RWPE2 (cell line): Measurements from ENCODE around the gene NAA16.
"Not testable (repeated sequence)": the region's sequence is repeated elsewhere in the genome, so short reads cannot be mapped to it uniquely, and the experiment has no call there.

Experiments used
- ATAC-seq: fragments of 200-7000 bp; cut with Tn5 transposase; 3 replicates; pipeline ENCODE4 v1.9.1; 2021; ENCODE audit warnings: low read depth
- DNase-seq: peaks from one replicate; pipeline ENCODE4 v3.0.0-alpha.2; 2020; ENCODE audit warnings: low spot score
- H3K27ac ChIP-seq: fragments of 450-650 bp; 2 replicates; pipeline ENCODE4 v1.5.1; 2017; ENCODE audit warnings: mild to moderate bottlenecking; ENCODE audit not compliant: poor library complexity, severe bottlenecking
- H3K27me3 ChIP-seq: fragments of 250-450 bp; sonication (Bioruptor Pico); 2 replicates; pipeline ENCODE4 v1.5.1; 2021; ENCODE audit warnings: mild to moderate bottlenecking, moderate library complexity; ENCODE audit not compliant: insufficient read depth, poor library complexity, severe bottlenecking
- H3K36me3 ChIP-seq: fragments of 250-450 bp; sonication (Bioruptor Pico); 2 replicates; pipeline ENCODE4 v1.5.1; 2020; ENCODE audit warnings: low read depth, mild to moderate bottlenecking, moderate library complexity
- H3K4me1 ChIP-seq: fragments of 250-450 bp; sonication (Bioruptor Pico); 2 replicates; pipeline ENCODE4 v1.5.1; 2021; ENCODE audit warnings: mild to moderate bottlenecking, moderate library complexity; ENCODE audit not compliant: insufficient read depth, poor library complexity, severe bottlenecking
- H3K4me3 ChIP-seq: fragments of 250-450 bp; sonication (Bioruptor Pico); 2 replicates; pipeline ENCODE4 v1.5.1; 2021; ENCODE audit warnings: mild to moderate bottlenecking, moderate library complexity; ENCODE audit not compliant: severe bottlenecking
- H3K9me3 ChIP-seq: fragments of 250-450 bp; sonication (Bioruptor Pico); 2 replicates; pipeline ENCODE4 v1.5.1; 2021; ENCODE audit warnings: mild to moderate bottlenecking, moderate library complexity; ENCODE audit not compliant: severe bottlenecking
- TF ChIP-seq, protein P1 (sequence below): fragments of 450-650 bp; IDR thresholded peaks from one replicate; pipeline ENCODE4 v1.5.1; 2017; ENCODE audit warnings: mild to moderate bottlenecking, moderate library complexity; ENCODE audit not compliant: poor library complexity, severe bottlenecking

The NAA16 gene

DNA sequence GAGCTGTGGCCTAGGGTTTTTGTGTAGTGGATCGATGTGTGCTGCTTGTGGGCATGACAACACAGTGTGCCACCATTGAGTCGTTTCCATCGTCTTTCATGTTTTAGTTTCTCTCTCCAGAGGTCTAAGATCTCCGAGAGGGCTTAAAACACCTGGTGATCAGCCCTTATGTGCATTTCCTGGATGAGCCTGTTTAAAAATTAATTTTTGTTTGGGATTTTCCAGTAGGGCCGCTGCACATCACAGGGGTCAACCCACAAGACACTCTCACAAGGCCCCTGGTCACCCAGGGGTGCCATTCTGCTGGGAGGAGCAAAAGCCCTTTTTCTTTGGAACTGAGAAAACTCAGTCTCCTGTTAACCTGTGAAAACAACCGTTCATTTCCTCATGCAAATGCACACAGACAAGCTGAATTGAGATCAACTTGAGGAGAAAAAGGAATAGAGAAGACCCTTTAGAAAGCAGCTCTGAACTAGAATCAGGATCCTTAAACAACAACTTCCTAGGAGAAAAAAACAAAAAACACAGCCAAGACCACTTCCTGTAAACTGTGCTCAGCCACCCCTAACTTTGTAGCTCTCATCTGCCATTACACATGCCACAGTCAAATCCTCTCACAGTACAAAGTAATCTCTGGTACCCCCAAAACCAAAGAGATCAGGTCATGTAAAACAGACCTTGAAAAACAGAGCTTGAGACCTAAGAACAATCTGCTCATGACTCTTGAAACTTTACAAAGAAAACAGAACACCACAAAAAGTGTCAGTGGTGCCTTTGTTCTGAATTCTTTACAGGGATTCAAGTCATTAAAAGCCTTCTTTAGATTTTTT lies 39.4 kb upstream of the NAA16 start:
- H3K27ac ChIP-seq, result no peak overlapping the region
- no peak overlapping the region for H3K4me3 ChIP-seq
- no peaks in the 10 kb centered on the region for H3K4me1 ChIP-seq
- DNase-seq (no peak), ATAC-seq (no peak)
- TF ChIP-seq, protein P1, sequence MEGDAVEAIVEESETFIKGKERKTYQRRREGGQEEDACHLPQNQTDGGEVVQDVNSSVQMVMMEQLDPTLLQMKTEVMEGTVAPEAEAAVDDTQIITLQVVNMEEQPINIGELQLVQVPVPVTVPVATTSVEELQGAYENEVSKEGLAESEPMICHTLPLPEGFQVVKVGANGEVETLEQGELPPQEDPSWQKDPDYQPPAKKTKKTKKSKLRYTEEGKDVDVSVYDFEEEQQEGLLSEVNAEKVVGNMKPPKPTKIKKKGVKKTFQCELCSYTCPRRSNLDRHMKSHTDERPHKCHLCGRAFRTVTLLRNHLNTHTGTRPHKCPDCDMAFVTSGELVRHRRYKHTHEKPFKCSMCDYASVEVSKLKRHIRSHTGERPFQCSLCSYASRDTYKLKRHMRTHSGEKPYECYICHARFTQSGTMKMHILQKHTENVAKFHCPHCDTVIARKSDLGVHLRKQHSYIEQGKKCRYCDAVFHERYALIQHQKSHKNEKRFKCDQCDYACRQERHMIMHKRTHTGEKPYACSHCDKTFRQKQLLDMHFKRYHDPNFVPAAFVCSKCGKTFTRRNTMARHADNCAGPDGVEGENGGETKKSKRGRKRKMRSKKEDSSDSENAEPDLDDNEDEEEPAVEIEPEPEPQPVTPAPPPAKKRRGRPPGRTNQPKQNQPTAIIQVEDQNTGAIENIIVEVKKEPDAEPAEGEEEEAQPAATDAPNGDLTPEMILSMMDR, result no peak
- no peaks in the 10 kb centered on the region for H3K36me3 ChIP-seq
- H3K27me3 ChIP-seq, result no peaks in the 10 kb centered on the region
- peaks cover 8% of the 10 kb centered on the region for H3K9me3 ChIP-seq

DNA sequence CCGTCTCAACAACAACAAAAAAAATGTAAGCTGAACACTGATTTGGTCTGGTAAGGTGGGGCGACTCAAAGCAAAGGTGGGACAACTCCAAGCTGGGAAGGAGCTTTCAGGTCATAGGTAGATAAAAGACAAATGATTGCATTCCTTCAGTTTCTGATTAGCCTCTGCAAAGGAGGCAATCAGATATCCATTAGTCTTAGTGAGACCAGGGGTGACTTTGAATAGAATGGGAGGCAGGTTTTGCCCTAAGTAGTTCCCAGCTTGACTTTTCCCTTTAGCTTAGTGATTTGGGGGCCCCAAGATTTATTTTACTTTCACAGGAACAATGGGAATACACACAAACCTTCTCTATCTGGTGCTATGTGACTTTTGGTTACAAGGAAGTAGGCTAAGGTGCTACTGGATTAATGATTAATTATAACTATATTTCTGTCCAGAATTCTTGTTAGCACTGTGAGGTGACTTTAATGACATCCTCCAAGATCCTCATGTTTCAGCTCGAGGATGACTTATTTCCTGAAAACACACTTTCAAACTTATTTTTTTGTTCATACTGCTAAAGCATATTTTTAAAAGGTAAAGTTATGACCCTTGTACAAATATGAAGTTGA lies 37.1 kb upstream of the NAA16 start:
- ATAC-seq, result no peak
- DNase-seq, result no peak
- TF ChIP-seq, protein P1, result no peak

DNA sequence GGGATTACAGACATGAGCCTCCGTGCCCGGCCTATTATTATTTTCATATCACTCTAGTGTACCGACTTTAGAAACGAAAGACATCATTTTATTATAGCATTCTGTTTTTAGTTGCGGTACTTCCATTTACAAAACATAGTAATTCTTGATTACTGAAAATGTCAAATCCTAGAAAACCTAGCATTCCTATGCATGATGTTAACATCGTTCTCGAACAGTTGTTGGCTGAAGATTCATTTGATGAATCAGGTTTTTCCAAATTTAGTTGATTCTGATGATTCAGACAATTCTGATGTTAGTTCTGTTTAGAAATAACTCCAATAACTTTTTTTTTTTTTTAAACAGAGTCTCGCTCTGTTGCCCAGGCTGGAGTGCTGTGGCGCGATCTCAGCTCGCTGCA lies 36.2 kb upstream of the NAA16 start:
- Histone ChIP-seq H3K36me3 (no peaks in the 10 kb centered on the region), H3K27ac (no peak overlapping the region), H3K4me1 (no peaks in the 10 kb centered on the region), H3K9me3 (peaks cover 3% of the 10 kb centered on the region), H3K4me3 (no peak overlapping the region), H3K27me3 (no peaks in the 10 kb centered on the region)
- DNase-seq (no peak), ATAC-seq (no peak)
- TF ChIP-seq, protein P1, result no peak

More for the DNA sequence above, 37.1 kb upstream of the NAA16 start:
- Histone ChIP-seq H3K4me1 (no peaks in the 10 kb centered on the region), H3K9me3 (peaks cover 8% of the 10 kb centered on the region), H3K36me3 (no peaks in the 10 kb centered on the region), H3K27me3 (no peaks in the 10 kb centered on the region), H3K4me3 (no peak overlapping the region), H3K27ac (no peak overlapping the region)

DNA sequence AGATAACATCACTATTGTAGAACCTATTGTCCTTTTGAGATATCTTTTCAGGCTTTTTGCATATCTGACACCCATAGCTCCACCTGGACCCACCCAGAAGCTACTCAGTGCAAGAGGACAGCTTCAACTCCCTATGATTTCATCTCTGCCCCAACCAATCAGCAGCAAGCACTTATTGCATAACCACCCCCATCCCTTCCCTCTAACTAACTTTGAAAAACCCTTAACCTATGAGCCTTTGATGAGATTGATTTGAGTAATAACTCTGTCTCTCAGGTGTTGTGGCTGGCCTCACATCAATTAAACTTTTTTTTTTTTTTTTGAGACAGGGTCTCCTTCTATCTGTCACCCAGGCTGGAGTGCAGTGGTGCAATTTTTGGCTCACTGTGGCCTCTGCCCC lies 34.2 kb upstream of the NAA16 start:
- TF ChIP-seq, protein P1, result no peak
- no peaks in the 10 kb centered on the region for H3K36me3 ChIP-seq
- H3K4me1 ChIP-seq, result no peaks in the 10 kb centered on the region
- no peaks in the 10 kb centered on the region for H3K9me3 ChIP-seq
- no peaks in the 10 kb centered on the region for H3K27me3 ChIP-seq
- no peak for DNase-seq
- ATAC-seq, result no peak
- H3K4me3 ChIP-seq, result no peak overlapping the region
- H3K27ac ChIP-seq, result no peak overlapping the region

DNA sequence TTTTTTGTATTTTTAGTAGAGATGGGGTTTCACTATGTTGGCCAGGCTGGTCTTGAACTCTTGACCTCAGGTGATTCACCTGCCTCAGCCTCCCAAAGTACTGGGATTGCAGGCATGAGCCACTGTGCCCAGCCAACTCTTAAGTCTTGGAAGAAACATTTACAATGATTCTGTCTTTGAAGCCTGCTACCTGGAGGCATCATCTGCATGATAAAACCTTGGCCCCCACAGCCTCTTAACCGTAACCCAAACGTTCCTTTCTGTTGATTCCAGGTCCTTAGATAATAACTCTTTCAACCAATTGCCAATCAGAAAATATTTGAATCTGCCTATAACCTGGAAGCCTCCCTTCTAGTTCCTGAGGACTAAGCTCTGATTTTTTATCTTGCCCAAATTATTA lies 31.9 kb upstream of the NAA16 start:
- H3K27ac ChIP-seq, ATAC-seq, DNase-seq, H3K27me3 ChIP-seq, H3K9me3 ChIP-seq, H3K36me3 ChIP-seq, H3K4me3 ChIP-seq, H3K4me1 ChIP-seq: not testable (repeated sequence)
